A549 (cell line): ENCODE measurements around the gene NUDT17.

Experiments
- CHD2 ChIP-seq: fragments of 150-350 bp; IDR thresholded peaks from 2 replicates; pipeline ENCODE4 v1.6.1; 2014; ENCODE audit warnings: low read length; ENCODE audit not compliant: partially characterized antibody
- EP300 ChIP-seq, 2 experiments: fragments of >200 bp; sonication (Bioruptor Twin); formaldehyde crosslinking; IDR thresholded peaks; 2 replicates in 1 of 2; 3 replicates in 1 of 2; pipeline ENCODE4 v1.6.1; 2016 to 2017
- GATA3 ChIP-seq: IDR thresholded peaks from 2 replicates; pipeline ENCODE4 v1.6.1; 2012; ENCODE audit warnings: borderline replicate concordance
- KDM1A ChIP-seq: fragments of 200-600 bp; sonication (generic); IDR thresholded peaks from 2 replicates; pipeline ENCODE4 v1.6.1; 2016; ENCODE audit warnings: low read depth, mild to moderate bottlenecking
- MYC ChIP-seq: IDR thresholded peaks from 2 replicates; pipeline ENCODE4 v1.6.1; 2012; ENCODE audit warnings: mild to moderate bottlenecking, inconsistent platforms, low read length, improper control_type of control experiment, borderline replicate concordance
- POLR2AphosphoS2 ChIP-seq: conservative IDR thresholded peaks from 2 replicates; pipeline ENCODE4 v1.6.1; 2012; ENCODE audit warnings: low read length, improper control_type of control experiment, inconsistent platforms
- RFX5 ChIP-seq: fragments of 450-650 bp; IDR thresholded peaks from 2 replicates; pipeline ENCODE4 v1.7.1; 2014; ENCODE audit warnings: antibody characterized with exemption, mild to moderate bottlenecking, moderate library complexity
- TF ChIP-seq, protein P1 (sequence below): fragments of >200 bp; sonication (Bioruptor Twin); formaldehyde crosslinking; IDR thresholded peaks from 3 replicates; pipeline ENCODE4 v1.5.1; 2016

GRCh38 chr1:145845514-145846161 lies at the start of gene NUDT17:
- TF ChIP-seq, protein P1, sequence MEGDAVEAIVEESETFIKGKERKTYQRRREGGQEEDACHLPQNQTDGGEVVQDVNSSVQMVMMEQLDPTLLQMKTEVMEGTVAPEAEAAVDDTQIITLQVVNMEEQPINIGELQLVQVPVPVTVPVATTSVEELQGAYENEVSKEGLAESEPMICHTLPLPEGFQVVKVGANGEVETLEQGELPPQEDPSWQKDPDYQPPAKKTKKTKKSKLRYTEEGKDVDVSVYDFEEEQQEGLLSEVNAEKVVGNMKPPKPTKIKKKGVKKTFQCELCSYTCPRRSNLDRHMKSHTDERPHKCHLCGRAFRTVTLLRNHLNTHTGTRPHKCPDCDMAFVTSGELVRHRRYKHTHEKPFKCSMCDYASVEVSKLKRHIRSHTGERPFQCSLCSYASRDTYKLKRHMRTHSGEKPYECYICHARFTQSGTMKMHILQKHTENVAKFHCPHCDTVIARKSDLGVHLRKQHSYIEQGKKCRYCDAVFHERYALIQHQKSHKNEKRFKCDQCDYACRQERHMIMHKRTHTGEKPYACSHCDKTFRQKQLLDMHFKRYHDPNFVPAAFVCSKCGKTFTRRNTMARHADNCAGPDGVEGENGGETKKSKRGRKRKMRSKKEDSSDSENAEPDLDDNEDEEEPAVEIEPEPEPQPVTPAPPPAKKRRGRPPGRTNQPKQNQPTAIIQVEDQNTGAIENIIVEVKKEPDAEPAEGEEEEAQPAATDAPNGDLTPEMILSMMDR, result peak; percentile 92
- TF ChIP-seq EP300 (IDR thresholded peaks at IDR 0.05), result no peak
- TF ChIP-seq KDM1A, result no peak
- peak; percentile 35 for TF ChIP-seq CHD2
- no peak for TF ChIP-seq RFX5
- no peak for TF ChIP-seq GATA3
- TF ChIP-seq MYC, result no peak; the same call in 1 of the 2 replicates
- TF ChIP-seq POLR2AphosphoS2, result peak; percentile 37; the same call in 1 of the 2 replicates
